ENCODE data around the gene ILK.
A peak's percentile ranks its signal among the peaks of the same experiment; 100 is the strongest.

The ILK gene

DNA sequence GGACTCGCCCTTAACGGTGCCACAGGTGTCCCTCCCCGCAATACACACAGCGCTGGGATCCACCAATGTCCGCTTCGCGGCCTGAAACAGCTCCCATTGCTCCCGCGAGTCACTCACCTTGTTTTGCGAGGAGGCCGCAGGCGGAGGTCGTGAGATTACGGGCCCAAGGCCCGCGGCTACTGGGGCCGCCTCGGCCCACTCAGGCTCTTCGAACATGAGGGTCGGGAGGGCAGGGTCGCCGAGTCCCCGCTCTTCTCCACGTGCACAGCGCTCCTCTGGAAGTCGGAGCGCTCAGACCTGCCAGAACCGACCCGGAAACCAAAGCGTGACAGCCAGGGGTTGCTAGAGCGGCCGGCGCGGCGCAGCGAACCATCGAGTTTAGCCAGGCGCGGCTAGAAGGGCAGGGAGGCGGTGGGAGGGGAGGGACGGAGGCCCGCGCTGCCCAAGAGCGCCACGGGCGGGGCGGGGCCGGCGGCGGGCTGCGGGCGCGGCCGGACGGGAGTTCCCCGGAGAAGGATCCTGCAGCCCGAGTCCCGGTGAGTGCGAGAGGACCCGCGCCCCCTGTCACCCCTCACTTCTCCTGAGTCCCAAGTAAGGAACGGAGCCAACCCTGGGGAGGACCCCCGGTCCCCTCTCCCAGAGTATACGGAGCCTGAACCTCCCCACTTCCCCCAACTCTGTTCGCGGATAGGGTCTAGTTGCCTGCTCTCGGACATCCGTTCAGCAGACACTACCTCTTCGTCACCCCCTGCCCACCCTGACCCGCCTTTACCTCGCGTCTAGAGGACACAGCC is at the start of gene ILK, which contains the start of gene RRP8:
TSS of gene ILK (plus strand) at position 488 of the 794 bp plus-strand sequence. CDS start 498 bp downstream, outside the sequence.
TSS of gene RRP8 (minus strand) at position 330 of the 794 bp plus-strand sequence. CDS start at position 216, 114 bp downstream.
- peak; percentile 77 to 88 for DNase-seq

DNA sequence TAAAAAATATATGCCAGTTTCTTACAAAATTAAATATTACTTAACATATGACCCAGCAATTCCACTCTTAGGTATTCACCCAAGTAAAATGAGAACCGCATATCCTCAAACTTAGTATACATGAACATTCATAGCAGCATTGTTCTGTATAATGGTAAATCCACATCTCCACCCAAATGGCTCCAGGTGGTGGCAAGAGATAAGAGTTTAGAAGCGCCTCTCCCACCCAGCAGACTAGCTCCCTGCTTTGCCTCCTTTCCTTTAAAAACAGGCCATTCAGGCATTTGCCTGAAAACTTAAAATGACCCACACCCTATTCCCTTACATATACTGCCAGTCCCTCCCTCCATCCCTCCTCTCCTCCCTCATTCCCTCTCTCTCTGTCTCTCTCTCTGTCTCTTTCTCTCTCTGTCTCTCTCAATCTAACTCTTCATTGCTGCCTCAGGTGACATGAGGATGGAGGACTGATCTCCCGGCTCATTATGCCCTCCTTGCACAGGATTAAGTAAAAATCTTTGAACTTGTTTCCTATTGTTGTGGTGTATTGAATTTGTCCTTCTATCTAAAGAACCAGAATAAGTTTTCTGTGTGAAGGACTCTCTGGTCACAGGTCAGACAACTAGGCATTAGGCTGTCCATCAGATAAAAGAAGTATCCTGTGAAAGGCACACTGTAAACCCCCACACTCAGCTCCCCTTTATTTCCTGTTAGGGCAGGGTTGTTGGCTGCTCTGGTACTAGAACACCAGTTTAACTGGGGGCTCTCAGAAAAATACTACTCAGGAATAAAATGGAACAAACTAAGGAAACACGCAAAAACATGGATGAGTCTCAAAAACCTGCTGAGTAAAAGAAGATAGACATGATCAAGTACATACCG is 48.5 kb upstream of the ILK start:
- no peak for DNase-seq

DNA sequence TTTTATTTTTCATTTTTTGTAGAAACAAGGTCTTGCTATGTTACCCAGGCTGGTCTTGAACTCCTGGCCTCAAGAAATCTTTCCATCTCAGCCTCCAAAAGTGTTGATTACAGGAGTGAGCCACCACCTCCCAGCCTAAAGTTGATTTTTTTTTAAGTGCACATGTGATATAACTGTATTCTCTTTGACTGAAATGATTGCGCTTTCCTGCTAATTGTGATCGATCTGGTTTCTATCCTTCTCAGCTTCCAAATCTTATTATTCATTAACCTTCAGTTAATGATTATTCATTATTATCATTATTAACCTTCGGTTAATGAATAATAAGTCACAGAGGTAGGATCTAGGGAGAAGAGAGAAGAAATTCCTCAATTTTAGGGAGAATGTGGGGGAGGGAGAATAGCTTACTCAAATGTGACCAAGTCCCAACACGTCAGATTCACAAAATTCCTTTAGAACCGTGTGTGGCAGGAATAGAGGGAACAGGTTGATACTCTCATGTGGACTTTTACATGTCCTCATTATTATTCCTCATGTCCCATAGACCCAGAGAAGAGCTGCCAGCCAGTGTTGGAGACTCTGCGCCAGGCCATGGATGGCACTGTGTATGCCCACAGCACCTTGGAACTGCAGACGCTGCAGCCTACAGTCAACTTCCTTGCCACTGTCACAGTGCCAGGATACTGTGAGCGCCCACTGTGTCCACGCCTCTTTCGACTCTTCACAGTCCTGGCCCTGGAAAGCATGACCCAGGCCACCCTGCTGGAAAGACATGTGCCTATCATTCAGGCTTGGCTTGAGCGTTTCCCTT is 47.2 kb upstream of the ILK start:
- no peak for DNase-seq

DNA sequence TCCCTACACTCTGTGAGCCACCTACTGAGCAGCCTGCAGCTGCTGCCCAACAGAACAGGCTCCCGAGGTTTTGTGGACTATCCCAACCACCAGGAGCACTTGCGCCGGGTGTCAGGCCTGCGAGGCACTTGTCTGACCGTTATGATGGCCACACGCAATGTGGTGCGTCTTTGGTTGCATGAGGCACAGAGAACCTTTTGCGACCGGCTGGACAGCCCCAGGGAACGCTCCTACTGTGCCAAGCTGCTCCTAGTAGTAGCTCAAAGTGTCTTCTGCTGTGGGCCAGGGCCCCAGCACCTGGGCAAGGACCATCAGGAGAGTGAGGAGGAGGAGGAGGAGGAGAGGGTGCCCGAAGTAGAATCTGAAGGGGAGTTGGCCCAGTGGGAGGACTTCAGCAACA is 46.5 kb upstream of the ILK start:
- DNase-seq: no peak

DNA sequence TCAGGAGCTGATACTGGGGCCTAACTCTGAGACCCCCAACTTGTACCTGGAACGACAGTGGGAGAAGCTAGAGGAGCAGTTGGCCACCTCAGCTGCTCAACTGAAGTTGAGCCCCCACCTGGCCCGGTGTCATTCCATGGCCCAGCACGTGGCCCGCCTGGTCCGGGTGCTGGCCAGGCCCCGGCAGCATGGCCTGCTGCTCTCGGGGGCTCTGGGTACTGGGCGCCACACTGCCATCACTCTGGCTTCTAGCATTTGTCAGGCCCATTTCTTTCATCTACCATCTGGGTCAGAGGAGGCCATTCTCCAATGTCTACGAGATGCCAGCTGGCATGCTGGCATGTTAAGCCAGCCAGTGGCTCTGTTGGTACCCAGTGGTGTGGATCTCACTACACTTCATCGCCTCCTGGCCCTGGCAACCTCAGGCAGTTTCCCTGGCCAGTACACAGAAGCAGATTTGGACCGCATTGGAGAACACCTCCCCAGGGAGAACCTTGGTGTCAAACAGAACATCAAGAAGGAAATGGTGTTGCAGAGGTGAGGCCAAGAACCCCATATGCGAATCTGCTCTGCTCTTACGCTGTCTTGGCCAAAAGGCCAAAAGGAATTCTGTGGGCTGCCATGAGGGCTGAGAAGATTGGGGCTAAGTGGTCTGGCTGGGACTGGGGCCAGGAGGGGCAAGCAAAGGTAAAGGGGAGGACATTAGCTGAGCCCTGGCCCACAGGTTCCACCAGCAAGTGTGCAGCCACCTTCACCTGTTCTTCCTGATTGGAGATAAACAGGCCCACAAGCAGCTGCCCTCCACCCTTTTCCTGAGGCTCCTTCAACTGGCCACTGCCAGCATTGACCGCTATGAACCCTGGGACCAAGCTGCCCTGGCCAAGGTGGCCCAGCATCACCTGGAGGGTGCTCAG is 45.6 kb upstream of the ILK start:
- DNase-seq: no peak

DNA sequence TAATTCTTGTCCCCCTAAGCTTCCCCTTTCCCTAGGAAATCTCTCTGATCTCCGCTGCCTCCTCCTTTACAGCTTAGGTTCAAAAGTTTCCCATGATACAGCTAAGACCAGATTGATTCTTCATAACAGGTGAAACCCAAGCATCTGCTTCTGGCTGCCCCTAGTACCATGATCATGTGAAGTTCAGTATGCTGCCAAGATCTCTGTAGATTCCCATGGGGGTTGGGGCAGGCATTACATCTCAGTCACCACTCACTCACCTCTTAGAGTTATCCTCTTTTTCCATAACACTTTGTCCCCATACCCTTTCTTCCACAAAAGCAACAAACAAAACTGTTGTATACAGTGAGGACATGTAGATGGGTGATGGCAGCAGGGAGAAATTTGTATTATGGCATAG is 44.2 kb upstream of the ILK start:
- DNase-seq: no peak

DNA sequence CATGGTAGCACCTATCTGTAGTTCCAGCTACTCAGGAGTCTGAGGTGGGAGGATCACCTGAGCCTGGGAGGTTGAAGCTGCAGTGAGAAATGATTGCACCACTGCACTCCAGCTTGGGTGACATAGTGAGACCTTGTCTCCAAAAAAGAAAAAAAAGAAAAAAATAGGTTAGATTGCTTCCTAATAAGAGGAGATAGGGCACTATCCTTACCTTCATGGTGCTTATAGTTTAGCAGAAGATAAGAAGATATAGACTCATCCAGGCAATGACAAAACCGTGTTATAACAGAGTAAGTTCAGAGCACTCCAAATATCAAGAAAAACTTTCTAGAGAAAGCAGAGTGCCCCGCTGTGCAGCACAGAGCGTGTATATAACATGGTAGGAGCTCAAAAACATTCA is 42.3 kb upstream of the ILK start:
- no peak for DNase-seq

DNA sequence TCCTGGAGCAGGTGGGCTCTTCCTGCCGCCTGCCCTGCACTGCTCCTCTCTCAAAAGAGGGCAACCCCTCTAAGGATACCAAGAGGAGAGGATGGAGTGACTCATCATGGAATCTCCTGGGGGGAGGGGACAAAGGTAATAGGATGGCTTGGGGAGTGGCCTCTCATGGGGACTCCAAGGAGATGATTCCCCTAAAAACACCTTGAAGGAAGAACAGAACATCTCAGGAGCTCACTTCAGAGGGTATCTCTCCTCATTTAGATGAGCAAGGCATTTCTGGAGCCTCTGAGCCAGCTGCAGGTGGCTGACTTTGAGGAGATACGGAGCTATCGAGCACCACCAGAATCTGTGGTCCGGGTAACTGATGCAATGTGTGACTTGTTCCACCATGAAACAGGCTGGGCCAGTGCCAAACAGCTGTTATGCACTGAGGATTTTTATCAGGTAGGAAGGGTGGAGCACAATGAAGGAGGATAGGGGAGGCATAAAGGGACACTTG is 40.4 kb upstream of the ILK start:
- no peak for DNase-seq

DNA sequence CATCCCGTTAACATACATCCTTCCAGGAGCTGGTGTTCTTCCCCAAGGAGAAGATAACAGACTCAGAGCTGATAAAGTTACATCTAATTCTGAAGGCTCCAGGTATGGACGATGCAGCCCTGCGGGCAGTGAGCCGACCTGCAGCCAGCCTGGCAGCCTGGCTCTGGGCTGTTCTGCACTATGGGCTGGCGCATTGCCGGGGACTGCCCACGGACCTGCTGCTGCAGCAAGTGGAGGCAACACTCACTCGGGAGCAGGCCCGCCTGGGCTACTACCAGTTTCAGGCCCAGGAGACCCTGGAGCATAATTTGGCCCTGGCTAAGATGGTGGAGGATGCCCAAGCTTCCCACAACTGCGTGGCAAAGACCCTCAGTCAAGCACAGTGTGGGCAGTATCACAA is 39.9 kb upstream of the ILK start:
- DNase-seq: no peak

DNA sequence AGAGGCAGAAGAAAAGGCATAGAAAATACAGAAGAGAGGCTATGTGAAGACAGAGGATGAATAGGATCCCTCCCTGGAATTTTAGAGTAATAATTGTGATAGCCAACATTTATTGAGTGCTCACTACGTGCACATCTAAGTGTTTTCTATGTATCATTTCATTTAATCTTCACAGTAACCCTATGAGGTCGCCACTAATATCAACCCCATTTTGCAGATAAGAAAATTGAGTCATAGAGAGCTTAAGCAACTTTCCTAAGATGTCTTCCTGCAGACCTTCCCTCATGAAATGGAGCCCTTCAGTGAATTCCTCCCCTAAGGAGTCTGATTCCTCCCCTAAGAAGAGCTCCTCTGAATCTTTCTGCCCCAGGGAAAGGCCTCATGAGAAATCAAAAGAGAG is 38.2 kb upstream of the ILK start:
- DNase-seq: no peak

DNA sequence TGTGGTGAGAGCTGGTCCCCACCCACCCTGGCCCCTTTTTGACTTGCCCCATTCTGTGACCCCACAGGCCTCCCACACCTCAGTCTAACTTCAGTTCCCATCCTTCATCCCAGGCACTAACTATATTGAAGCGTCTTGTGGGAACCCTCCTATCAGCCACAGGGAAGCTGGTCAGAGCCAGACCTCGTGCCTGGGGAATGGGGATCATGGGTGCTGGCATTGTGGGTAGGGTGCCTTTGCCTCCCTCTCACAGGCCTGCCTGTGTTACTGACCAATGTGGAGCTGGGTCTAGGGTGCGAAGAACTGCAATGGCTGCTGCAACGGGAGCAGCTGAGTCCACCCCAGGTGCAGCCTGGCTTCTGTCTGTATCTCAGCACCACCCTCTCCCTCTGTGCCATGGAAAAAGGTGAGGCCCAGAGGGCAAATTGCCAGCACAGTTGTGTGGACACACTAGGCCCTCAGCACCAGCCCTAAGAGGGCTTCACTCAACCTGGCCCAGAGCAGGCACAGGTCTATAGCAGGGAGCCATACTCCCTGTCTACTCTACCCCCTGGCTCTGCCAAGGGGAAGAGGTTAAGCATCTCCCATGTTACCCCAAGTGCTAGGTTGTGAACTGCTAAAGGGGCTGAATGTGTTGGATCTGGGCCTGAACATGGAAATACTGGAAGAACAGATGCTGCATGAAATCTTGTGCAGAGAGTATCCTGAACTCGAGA is 37.4 kb upstream of the ILK start:
- no peak for DNase-seq

DNA sequence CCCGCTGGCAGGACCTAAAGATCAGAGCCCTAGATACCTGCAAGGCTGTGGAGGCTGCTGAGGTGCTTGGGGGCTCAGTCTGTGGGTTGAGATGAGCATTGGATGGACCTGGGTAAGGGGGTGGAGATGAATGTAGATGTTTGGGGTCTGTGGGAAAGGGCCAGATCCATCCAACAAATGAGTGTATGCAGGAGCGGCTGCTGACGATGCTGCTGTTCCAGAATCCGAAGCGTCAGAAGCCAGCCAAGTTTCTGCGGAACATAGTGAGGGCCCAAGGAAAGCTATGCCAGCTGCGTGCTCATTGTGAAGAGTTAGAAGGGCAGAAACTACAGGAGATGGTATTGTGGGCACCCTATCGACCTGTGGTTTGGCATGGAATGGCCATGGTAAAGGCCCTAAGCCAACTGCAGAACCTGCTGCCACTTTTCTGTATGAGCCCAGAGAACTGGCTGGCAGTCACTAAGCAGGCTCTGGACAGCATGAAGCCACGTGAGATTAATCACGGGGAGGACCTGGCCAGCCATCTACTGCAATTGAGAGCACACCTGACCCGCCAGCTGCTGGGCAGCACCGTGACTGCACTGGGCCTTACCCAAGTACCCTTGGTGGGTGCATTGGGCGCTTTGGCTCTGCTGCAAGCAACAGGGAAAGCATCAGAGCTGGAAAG is 36.7 kb upstream of the ILK start:
- DNase-seq: no peak

DNA sequence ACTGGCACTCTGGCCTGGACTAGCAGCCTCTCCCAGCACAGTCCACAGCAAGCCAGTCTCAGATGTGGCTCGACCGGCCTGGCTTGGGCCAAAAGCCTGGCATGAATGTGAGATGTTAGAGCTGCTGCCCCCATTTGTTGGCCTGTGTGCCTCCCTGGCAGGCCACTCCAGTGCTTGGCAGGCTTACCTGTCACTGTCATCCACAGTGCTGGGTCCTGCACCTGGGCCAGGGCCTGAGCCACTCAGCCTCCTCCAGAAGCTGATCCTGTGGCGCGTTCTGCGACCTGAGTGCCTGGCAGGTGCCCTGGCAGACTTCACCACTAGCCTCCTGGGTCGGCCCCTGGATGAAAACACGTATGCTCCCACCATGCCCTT is 36.2 kb upstream of the ILK start:
- no peak for DNase-seq

DNA sequence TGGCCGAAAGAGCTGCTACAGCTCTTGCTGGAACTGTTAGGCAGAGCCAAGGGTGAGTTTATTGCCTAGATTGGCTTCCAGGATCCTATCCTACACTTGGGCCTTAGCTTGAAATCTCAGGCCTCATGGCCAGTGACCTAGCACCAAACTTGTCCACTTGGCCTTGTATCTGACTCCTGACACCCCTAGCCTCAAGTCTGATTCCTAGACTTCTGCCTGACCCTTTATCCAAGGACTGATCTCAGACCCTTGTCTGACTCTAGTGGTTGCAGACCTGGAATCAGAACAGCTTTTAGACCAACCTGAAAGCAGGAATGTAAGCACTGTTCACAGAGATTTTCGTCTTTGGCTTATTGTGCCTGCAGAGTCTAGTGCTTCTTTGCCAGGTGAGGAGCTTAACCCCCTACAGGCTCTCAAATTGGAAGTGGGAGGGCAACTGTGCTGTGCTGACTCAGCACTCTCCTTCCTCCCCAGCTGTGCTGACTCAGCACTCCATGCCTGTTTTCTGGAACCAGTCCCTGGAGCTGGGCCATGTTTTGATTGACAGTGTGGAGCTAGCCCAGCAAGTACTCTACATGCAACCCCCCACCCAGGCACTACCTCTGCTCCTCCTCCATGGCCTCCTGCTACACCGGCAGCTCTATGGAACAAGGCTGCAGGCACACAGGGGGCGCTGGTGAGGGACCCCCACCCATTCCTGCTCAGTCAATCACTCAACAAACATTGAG is 35.2 kb upstream of the ILK start:
- no peak for DNase-seq

DNA sequence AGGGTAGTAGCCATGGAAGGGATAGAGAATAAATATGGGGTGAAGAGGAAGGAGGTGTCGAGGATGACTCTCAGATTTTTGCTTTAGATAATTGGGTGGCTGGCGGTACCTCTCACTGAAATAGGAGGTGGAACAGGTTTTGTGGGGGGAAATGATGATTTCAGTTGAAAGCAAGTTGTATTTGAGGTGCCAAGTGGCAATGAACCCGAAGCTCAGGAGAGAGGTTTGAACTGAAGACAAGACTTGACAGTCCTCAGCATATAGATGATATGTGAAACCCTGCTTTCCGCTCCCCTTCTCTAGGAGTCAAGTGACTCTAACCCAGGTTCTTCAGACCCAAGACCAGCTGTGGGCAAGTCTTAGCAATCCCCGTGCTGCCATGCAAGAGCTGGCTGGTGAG is 33.9 kb upstream of the ILK start:
- no peak for DNase-seq

DNA sequence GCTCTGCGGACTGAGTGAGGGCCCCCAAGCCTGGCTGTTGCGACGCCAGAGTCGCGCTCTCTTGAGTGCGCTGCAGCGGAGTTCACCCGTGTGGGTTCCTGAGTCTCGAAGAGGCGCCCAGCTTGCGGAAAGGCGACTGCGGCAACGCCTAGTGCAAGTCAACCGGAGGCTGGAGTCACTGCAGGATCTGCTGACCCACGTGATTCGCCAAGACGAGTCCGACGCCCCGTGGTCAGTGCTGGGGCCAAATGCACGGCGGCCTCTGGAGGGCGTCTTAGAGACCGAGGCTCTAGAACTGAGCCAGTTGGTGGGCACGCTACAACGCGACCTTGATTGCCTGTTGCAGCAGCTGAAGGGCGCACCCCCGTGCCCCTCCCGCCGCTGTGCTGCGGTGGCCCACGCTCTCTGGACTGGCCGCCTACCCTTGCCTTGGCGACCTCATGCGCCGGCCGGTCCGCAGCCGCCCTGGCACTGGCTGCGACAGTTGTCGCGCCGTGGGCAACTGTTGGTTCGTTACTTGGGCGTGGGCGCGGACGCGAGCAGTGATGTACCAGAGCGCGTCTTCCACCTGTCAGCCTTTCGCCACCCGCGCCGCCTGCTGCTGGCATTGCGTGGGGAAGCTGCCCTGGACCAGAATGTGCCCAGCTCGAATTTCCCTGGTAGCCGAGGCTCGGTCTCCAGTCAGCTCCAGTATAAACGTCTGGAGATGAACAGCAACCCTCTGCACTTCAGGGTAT is 32.7 kb upstream of the ILK start:
- DNase-seq: no peak

DNA sequence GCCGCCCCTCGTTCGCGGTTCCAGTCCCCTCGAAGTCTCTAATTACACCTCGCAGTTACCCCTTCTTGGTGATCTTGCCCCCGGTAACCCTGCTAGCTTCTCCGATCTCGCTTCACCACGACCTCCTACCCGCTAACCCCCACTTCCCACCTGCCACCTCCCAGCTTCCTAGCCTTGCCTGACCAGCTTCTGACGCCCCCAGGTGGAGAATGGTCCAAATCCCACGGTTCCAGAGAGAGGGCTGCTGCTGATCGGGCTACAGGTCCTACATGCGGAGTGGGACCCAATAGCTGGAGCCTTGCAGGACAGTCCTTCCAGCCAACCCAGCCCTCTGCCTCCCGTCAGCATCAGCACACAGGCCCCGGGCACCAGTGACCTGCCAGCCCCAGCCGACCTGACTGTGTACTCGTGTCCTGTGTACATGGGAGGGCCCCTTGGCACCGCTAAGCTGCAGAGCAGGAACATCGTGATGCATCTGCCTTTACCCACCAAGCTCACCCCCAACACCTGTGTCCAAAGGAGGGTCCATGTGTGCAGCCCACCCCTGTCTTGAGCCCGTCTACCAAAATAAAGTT is 32.1 kb upstream of the ILK start:
- DNase-seq: no peak

DNA sequence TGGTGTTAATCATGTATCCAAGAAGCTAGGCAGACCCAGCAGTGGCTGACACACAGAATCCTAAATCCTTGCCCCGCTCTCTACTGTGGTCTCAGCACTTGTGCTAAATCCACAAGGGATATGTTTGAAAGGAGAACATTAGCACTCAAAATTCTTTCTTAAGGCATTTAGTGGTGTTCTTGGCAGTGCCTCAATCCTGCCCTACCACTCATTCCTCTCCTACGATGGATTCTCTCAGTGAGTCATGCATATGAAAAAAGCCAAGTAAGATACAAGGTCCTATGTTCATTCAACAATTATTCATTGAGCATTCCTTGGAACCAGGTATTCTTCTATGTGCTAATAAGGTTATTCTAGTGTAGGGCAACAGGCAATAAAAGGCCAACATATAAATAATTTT is 31.4 kb upstream of the ILK start:
- DNase-seq: no peak
